RCC 7860 (cell line): ENCODE measurements around the gene RBMS3.
A peak's percentile ranks its signal among the peaks of the same experiment; 100 is the strongest.
"Not testable (repeated sequence)": the region's sequence is repeated elsewhere in the genome, so short reads cannot be mapped to it uniquely, and the experiment has no call there.

Source experiments
- DNase-seq: peaks from one replicate; pipeline ENCODE4 v3.0.0-alpha.2; 2015; ENCODE audit warnings: low spot score
- FAIRE-seq: peaks from 2 replicates; lab custom pipeline; 2012; peaks lifted over from hg19 to GRCh38; lab: Jason Lieb, UNC

The RBMS3 gene

DNA sequence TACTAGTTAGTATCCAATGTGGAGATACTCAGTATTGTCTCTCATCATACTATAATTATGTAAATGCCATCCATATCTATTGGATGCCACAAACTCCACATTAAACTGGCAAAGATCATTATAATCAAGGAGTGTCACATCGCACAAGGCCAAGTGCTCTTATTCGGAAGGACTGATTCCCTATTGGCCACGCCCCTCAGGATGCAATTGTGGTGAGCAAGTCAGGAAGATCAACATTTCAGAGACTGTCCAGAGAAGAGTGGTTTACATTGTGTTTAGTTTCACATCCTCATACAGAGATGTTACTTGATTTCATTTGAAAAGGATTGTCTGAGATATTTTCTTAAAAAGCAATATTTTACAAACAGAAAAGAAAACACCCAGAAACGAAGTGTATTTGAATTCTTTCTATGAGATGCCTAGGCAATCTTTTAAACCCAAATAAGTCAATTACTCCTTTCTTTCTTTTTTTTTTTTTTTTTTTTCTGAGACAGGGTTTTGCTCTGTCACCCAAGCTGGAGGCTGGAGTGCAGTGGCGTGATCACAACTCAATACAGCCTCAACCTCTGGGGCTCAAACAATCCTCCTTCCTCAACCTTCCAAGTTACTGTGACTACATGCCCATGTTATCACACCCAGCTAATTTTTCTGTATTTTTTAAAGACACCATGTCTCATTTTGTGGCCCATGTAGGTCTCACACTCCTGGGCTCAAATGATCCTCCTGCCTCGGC is 369.1 kb downstream of the RBMS3 start:
- no peak for FAIRE-seq
- no peak for DNase-seq

- DNase-seq (no peak), FAIRE-seq (no peak)
Measured at GRCh38 chr3:29653680-29654079, 372.8 kb downstream of the RBMS3 start.

- FAIRE-seq (no peak), DNase-seq (no peak)
Measured at GRCh38 chr3:29655015-29655747, 374.3 kb downstream of the RBMS3 start.

DNA sequence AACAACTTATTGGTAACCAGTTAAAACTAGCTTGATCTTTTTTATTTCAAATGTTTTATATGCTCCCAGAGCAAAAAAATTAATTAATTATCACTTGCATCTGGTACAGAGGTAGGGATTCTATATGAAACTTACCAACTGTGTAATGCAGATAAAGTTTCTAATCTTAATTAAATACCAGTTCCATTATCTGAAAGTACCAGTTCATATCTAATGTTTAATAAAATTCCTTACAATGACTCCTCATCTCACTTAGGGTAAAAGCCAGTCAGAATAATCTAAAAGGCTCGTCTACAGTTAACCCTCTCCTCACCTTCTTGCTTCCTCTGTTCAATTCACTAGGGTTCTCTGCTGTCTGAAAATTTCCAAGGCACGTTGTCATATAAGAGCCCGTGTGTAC is 384.8 kb downstream of the RBMS3 start:
- DNase-seq (no peak), FAIRE-seq (no peak)

GRCh38 chr3:29668233-29668632 is 387.4 kb downstream of the RBMS3 start:
- DNase-seq (no peak), FAIRE-seq (no peak)

DNA sequence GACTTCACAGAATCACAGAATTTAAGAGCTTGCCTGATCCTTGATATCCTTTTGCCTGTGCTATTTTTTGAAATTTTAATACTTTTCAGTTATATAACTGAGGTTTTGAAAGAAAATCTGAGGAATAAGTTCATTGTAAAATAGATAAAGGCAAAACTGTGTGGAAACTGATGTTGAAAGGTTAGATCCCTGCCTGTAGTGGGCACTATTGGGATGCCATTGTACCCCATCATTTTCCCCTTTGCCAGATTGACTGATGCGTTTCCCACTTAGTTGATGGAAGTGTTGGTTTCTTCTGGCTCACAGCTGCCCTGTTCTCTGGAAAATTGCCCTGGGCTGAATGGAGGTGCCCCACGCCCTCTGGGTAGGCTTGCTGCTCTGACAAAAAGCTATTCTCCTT is 387.9 kb downstream of the RBMS3 start:
- DNase-seq (no peak), FAIRE-seq (no peak)

DNA sequence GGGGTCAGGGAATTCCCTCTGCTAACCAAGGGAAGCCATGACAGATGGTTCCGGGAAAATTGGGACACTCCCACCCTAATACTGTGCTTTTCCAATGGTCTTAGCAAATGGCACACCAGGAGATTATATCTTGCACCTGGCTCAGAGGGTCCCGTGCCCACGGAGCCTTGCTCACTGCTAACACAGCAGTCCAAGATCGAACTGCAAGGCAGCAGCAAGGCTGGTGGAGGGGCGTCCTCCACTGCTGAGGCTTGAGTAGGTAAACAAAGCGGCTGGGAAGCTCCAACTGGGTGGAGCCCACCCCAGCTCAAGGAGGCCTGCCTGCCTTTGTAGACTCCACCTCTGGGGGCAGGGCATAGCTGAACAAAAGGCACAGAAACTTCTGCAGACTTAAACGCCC is 389.6 kb downstream of the RBMS3 start:
- DNase-seq: not testable (repeated sequence)

DNA sequence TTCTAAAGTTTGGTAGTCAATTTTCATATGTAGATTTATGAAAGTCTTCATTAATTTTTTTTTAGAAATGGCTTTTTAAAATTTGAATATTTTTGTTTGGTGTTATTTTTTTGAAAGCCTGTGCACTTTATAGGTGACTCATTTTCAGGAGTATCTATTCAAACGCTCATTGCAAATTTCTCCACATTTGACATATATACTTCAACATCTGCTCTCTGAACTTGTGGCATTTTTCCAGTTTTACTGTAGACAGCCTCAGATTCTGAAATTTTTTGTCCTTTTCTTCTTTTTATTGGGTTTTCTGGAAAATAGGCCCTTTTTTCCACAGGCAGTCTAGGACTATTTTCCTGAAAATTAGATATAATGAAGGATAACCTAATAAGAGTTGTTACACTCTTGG is 396.6 kb downstream of the RBMS3 start:
- FAIRE-seq: no peak

More for the DNA sequence above, 389.6 kb downstream of the RBMS3 start:
- not testable (repeated sequence) for FAIRE-seq

DNA sequence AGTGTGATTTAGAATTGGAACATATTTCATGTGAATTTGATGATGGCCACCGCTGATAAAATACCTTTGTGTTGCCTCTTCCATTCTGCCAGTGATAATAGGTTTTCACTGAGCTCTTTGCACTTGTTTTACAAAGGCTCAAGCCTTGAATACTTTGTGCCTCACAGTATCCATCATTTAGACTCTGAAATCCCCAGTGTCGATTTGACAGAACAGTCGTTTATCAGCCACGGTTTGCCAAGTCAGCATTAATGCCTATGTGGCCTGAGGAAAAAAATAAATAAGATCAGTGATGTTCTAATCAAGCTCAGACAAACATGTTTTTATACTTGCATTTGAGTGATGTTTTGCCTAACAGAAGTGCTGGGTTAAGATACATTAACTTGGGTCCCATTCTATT is 399.1 kb downstream of the RBMS3 start:
- FAIRE-seq (no peak), DNase-seq (no peak)

More for the DNA sequence above, 396.6 kb downstream of the RBMS3 start:
- DNase-seq: no peak

DNA sequence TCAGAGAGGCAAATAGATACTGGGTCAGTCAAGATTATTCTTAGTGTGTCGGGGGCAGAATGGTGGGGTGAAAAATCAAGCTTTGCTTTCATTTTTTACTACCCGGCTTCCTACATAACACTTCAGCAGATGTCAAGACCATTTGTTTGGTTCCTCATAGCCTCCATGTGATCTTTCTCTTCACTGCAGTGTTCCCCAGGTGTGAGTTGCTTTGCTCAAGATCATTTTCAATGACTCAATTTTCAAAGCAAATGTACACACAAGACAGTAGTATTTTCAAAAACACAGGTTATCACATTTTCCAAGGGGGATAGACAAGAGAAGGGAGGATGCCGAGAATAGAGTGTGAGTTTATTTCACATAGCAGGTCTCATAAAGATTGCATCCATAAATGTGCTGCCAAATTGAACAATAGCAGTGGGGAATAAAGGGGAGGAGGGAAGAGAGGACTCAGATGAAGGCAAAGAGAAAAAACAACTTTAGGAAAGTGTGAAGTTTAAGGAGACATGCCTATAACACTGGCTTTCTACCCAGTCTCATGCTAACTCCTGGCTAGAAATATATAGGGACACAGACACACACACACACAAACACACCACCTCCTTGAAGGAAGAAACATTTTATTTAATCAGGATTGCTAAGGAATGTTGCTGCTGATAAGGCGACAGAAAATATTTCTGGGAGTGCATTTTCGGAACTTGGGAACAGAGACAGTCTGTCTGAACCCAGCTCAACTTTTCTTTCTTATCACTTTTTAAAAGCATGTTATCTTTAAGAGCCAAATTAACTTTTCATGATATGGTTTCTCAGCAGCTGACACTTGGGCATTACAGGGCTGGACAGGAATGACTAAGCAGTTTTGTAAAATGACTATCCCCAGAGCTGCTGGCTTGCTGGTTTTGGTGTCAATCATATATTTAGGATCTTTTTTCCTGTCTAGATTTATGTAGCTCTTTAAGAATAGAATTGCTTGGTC is 402.4 kb downstream of the RBMS3 start:
- peak; percentile 54 for DNase-seq
- FAIRE-seq: peak; percentile 84

GRCh38 chr3:29686889-29687592 is 406.2 kb downstream of the RBMS3 start:
- peak; percentile 65 for FAIRE-seq
- DNase-seq: peak; percentile 34

DNA sequence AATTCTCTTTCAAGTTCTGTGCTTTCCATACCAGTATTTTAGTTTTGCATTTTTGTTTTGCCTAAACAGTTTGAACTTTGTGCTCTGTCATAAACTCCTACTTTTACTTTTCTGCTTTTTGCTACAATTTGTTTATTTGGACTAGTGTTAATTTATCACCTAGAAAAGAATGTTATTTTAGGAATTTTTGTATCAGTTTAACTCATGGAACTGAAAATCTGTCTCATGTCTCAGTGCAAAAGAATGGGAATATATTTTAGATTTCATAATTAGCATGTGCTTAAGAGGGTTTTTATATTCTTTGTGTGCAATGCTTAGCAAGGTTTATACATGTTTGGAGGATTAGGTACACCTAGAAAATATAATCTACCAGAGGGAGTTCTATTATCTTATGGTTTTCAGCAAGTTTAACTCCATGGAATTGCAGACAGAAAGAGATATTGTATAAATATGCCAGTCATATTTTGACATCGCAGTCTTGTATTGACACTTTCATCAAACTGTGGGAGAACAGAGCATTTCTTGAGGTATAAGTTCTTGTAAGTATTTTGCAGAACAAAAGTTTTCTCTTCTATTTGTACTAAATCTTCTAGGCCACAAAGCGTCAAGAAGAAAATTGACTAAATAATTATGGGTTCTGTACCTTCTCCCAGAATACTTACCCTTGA is 409.9 kb downstream of the RBMS3 start:
- no peak for FAIRE-seq
- no peak for DNase-seq

DNA sequence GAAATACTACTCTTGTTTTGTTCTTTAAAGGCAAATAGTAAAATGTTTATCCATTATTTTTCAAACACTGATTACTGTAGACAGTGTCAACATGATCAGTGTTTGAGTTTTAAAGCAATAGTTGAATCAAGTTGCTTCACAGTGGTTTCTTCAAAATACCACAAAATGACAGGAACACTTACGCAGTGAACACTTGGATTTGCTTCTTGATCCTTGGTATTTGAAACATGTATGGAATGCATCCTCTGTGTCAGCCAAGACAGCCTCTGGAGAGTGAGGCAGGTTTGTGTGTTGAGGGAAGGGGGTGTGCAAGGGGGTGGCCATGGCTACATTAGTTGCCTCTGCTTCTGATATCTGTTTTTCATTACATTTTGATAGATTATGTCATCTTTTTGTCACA is 413.0 kb downstream of the RBMS3 start:
- DNase-seq: peak; percentile 95
- FAIRE-seq: peak; percentile 95

- DNase-seq (no peak), FAIRE-seq (no peak)
Measured at GRCh38 chr3:29694331-29694730, 413.5 kb downstream of the RBMS3 start.

DNA sequence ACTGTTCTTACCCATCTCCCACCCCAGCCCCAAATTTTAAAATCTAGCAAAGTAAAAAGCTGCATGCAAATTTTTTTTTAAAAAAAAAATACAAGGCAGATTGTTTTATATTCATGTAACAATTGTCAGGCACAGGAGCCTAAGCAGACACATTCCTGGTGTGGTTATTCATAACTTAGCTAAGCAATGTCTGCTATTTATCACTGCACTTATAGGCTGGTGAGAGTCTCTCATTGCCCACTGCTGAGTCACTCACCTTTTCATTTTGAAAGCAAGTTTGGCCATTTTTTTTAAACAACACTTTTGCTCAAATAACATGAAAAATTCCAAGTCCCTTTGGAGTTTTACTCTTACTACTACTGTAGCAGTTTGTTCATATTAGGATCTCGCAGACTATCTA is 413.9 kb downstream of the RBMS3 start:
- FAIRE-seq (peak; percentile 96), DNase-seq (peak; percentile 91)

DNA sequence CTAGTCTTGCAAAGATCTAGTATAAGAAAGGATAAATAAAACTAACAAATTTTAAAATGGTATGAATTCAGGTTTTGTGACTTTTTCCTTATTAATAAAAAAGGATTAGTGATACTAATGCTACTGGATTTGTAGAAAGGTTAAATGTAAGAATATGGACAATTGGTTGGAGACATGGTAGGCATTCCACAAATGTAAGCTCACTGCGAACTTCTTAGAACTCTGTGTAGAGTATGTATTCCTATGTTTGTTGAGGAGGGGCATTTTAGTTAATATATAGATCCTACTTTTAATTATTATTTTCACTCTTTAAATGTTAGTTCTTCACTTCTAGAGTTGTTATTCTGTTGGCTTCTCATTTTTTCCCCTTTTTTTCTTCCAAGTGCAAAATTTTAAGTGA is 414.3 kb downstream of the RBMS3 start:
- FAIRE-seq (no peak), DNase-seq (no peak)

DNA sequence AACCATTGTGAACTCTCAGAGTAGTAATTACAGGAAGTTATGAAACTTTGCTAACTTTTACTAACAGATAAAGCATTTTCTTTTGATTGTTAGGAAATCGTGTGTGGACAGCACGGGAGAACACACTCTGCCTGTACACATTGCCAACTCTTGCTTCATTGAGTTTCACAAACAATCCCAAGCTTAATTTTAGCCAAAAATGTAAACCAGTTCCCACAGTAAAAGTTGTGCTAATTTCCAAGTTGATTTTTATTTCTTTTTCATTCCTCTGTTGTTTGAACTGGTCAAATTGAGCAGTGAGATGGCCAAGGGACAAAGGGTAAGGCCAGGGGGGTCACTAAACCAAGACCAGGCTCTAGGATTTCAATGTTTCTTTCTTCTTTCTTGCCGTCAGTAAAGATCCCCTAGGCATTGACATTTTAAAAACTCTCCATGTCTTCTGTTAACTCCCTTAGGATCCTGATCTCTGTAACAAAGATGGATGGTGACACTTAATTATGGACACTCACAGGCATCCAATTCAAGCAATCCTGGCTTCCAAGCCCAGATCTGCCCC is 414.9 kb downstream of the RBMS3 start:
- FAIRE-seq (no peak), DNase-seq (no peak)

- no peak for FAIRE-seq
Measured at GRCh38 chr3:29696311-29696710, 415.4 kb downstream of the RBMS3 start.

GRCh38 chr3:29697989-29698388 is 417.1 kb downstream of the RBMS3 start:
- no peak for FAIRE-seq
- peak; percentile 33 for DNase-seq

More at GRCh38 chr3:29696311-29696710, 415.4 kb downstream of the RBMS3 start:
- no peak for DNase-seq

- DNase-seq (no peak), FAIRE-seq (no peak)
Measured at GRCh38 chr3:29700256-29700655, 419.4 kb downstream of the RBMS3 start.
